Measurements from ENCODE around the gene ALDH1L1. TPM values are rescaled to one million over a fixed set of nuclear protein-coding genes. Genes with fewer than 3 reads are reported as not detected.
A peak's percentile ranks its signal among the peaks of the same experiment; 100 is the strongest.

The ALDH1L1 gene
- total and polyA plus RNA-seq, 2 of the 13 experiments (the other 11 are each of a cell fraction or from before 2014, with no cell fraction given): 11.2 to 28.7 TPM

DNA sequence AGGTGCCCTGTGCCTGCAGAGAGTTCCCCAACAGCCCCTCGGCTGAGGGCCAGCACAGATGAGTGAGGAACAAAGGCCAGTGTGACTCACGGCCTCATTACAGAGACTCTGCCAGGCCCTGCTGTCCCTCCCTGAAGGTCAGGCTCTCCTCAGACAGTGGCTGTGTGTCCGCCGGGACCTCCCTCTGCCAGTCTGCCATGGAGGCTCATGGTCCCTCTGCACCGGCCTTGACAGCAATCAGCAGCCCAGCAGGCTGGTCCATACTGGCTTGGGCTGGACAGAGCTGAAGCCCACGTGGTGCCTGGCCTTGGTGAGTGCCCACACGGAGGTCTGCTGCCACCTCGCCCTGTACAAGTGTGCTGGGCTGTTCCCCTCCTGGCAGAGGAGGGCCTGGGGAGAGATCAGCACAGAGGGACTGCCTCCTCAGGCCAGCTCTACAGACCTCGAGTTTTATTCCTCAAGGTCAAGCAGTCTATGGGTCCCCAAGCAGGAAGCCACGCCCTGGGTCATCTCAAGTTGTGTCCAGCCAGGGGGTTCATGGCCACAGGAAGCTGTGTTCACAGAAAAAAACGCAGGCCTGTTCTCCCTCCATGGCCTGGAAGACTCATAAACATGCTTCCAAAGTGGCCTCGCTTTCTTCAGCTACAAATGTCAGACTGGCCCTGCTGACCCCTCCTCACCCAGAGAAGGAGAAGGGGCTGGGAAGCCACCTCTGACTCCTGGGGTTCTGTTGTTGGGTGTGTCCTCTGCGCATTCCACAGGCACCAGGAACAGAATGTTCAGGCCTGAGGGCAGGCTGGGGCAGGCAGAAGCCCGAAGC, 123.5 kb downstream of the ALDH1L1 start (continued):
- TF ChIP-seq KLF9 (CRISPR knock-in tag; IDR thresholded peaks at IDR 0.05; ENCODE audit: low read depth) (no peak), SP2 (CRISPR knock-in tag; IDR thresholded peaks at IDR 0.05) (no peak), NFIC (IDR thresholded peaks at IDR 0.05; ENCODE audit: low read length) (no peak), ZNF383 (CRISPR knock-in tag; IDR thresholded peaks at IDR 0.05; ENCODE audit: borderline replicate concordance) (no peak), RFX3 (CRISPR knock-in tag; IDR thresholded peaks at IDR 0.05) (no peak), ZNF430 (CRISPR knock-in tag; IDR thresholded peaks at IDR 0.05) (no peak), ZNF331 (CRISPR knock-in tag; IDR thresholded peaks at IDR 0.05) (no peak), SNAPC2 (CRISPR knock-in tag; IDR thresholded peaks at IDR 0.05) (no peak), SIX1 (CRISPR knock-in tag; IDR thresholded peaks at IDR 0.05; ENCODE audit: borderline replicate concordance) (no peak), JUNB (CRISPR knock-in tag; IDR thresholded peaks at IDR 0.05; ENCODE audit: borderline replicate concordance) (no peak), GPN1 (CRISPR knock-in tag; IDR thresholded peaks at IDR 0.05; ENCODE audit: borderline replicate concordance) (no peak), MAZ (IDR thresholded peaks at IDR 0.05; ENCODE audit: borderline replicate concordance, low read depth, low read length) (no peak), MAZ (CRISPR knock-in tag; IDR thresholded peaks at IDR 0.05; ENCODE audit: low read depth) (peak; percentile 25; the same call in 1 of the 2 replicates), ZNF549 (CRISPR knock-in tag; IDR thresholded peaks at IDR 0.05) (no peak), SUZ12 (IDR thresholded peaks at IDR 0.05; ENCODE audit: low read depth, low read length) (no peak), STAT5B (CRISPR knock-in tag; IDR thresholded peaks at IDR 0.05) (no peak), HMGA1 (CRISPR knock-in tag; conservative IDR thresholded peaks at IDR 0.05) (no peak), ARID2 (CRISPR knock-in tag; IDR thresholded peaks at IDR 0.05; ENCODE audit: borderline replicate concordance) (no peak)
- TF ChIP-seq, protein P1, sequence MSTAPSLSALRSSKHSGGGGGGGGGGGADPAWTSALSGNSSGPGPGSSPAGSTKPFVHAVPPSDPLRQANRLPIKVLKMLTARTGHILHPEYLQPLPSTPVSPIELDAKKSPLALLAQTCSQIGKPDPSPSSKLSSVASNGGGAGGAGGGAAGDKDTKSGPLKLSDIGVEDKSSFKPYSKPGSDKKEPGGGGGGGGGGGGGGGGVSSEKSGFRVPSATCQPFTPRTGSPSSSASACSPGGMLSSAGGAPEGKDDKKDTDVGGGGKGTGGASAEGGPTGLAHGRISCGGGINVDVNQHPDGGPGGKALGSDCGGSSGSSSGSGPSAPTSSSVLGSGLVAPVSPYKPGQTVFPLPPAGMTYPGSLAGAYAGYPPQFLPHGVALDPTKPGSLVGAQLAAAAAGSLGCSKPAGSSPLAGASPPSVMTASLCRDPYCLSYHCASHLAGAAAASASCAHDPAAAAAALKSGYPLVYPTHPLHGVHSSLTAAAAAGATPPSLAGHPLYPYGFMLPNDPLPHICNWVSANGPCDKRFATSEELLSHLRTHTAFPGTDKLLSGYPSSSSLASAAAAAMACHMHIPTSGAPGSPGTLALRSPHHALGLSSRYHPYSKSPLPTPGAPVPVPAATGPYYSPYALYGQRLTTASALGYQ (CRISPR knock-in tag; IDR thresholded peaks at IDR 0.05): 0 out of 2 replicates have a peak, but pooled peaks have one; percentile 29
- TF ChIP-seq, protein P2, sequence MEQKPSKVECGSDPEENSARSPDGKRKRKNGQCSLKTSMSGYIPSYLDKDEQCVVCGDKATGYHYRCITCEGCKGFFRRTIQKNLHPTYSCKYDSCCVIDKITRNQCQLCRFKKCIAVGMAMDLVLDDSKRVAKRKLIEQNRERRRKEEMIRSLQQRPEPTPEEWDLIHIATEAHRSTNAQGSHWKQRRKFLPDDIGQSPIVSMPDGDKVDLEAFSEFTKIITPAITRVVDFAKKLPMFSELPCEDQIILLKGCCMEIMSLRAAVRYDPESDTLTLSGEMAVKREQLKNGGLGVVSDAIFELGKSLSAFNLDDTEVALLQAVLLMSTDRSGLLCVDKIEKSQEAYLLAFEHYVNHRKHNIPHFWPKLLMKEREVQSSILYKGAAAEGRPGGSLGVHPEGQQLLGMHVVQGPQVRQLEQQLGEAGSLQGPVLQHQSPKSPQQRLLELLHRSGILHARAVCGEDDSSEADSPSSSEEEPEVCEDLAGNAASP (CRISPR knock-in tag; IDR thresholded peaks at IDR 0.05; ENCODE audit: borderline replicate concordance): no peak
- TF ChIP-seq, protein P3, sequence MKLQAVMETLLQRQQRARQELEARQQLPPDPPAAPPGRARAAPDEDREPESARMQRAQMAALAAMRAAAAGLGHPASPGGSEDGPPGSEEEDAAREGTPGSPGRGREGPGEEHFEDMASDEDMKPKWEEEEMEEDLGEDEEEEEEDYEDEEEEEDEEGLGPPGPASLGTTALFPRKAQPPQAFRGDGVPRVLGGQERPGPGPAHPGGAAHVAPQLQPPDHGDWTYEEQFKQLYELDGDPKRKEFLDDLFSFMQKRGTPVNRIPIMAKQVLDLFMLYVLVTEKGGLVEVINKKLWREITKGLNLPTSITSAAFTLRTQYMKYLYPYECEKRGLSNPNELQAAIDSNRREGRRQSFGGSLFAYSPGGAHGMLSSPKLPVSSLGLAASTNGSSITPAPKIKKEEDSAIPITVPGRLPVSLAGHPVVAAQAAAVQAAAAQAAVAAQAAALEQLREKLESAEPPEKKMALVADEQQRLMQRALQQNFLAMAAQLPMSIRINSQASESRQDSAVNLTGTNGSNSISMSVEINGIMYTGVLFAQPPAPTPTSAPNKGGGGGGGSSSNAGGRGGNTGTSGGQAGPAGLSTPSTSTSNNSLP (IDR thresholded peaks at IDR 0.05; ENCODE audit: low read depth, low read length): no peak
- TF ChIP-seq, protein P4, sequence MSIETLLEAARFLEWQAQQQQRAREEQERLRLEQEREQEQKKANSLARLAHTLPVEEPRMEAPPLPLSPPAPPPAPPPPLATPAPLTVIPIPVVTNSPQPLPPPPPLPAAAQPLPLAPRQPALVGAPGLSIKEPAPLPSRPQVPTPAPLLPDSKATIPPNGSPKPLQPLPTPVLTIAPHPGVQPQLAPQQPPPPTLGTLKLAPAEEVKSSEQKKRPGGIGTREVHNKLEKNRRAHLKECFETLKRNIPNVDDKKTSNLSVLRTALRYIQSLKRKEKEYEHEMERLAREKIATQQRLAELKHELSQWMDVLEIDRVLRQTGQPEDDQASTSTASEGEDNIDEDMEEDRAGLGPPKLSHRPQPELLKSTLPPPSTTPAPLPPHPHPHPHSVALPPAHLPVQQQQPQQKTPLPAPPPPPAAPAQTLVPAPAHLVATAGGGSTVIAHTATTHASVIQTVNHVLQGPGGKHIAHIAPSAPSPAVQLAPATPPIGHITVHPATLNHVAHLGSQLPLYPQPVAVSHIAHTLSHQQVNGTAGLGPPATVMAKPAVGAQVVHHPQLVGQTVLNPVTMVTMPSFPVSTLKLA (IDR thresholded peaks at IDR 0.05): no peak

Measured in HepG2 (cell line).